Measurements from ENCODE around the gene RBM25.

RBM25 gene

DNA sequence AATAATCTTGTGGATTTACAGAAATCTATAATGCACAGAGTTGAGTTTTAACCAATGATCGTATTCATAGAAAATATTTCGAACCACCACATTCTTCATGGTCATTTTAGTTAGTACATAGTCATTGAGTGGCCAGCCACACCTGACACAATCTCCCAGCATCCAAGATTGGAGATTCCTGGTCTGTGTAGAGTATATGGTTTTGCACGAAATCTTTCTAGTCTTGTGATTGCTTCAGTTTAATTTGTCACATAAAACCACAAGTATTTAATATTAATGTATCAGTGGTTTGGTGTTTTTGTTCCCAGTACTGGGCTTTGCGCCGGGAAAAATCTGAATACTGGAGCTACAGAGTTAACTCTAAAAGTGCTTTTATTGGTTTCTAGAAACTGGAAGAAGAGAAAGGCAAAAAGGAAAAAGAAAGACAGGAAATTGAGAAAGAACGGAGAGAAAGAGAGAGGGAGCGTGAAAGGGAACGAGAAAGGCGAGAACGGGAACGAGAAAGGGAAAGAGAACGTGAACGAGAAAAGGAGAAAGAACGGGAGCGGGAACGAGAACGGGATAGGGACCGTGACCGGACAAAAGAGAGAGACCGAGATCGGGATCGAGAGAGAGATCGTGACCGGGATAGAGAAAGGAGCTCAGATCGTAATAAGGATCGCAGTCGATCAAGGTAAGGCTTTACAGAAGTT is 44.6 kb downstream of the RBM25 start:
- no peak for DNase-seq (ENCODE audit: low read depth in 3 of 3)

DNA sequence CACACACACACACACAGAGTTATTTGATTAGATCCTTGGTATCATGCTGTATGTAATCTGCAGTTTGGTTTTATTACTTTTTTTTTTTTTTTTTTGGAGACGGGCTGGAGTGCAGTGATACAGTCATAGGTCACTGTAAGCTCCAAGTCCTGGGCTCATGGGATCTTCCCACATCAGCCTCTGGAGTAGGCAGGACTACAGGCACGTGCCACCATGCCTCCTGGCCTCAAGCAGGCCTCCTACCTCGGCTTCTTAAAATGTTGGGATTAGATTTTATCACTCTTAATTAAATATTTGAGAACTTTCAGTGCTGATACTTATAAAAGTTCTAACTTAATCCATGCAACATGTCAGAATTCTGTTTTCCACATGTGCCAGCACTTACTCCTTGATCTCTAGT is 46.7 kb downstream of the RBM25 start:
- no peak for DNase-seq (ENCODE audit: low read depth in 3 of 3)

DNA sequence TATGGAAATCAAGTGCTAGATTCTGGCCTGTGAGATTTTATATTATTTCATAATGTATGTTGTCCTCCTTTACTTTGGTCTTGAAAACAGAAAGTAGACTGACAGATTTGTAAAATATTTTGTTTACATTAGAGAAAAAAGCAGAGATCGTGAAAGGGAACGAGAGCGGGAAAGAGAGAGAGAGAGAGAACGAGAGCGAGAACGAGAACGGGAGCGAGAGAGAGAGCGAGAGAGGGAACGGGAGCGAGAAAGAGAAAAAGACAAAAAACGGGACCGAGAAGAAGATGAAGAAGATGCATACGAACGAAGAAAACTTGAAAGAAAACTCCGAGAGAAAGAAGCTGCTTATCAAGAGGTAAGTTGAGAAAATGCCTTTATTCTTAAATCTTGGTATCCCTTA is 47.4 kb downstream of the RBM25 start:
- DNase-seq (ENCODE audit: low read depth in 3 of 3), result no peak

DNA sequence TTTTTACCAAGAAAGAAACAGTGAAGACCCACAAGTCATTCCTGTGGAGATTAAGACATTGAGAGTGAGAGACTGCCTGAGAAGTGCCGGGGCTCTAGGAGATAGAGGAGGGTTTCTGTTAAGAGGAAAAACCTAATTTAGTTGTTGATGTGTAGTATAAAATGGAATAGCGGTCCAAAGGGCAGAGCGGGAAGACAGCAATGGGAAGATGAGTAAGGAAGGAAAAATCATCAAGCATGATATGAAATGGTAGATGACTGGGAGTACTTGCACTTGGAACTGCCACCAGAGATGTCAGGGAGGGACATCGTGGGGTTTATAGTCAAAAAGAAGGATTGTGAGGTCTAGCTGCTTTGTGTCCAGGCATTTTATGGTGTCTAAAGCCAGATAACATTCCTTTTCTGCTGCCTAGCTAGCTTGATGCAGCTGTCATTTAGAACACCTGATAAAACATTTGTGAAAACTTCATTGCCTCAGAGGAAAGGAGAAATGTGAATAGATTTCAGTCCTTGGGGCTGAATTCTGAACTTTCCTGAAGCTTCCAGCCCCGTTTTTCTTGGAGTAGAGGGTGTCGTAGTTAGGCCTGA is 57.8 kb downstream of the RBM25 start:
- no peak for DNase-seq (ENCODE audit: low read depth in 3 of 3)

DNA sequence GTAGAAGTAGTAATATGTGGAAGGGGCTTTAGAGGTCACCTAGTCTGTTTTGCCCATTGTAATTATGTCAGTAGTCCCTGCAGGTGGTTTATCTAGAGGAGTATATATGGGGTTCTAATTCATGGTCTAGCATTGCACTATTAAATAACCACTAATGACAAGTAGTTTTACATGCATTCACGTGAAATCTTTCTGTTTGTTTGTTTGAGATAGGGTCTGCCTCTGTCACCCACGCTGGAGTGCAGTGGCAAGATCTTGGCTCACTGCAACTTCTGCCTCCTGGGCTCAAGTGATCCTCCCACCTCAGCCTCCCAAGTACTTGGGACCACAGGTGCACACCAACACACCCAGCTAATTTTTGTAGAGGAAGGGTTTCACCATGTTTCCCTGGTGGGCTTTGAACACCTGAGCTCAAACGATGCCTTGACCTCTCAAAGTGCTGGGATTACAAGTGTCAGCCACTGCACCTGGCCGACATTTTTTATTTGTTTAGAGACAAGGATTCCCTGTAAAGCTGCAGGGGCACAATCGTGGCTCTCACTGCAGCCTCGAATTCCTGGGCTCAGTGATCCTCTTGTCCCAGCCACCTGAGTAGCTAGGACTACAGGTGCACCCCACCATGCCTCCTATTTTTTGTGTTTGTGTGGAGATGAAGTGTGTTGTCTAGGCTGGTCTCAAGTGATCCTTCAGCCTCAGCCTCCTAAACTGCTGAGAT is 66.0 kb downstream of the RBM25 start:
- no peak for DNase-seq (ENCODE audit: low read depth in 3 of 3)

DNA sequence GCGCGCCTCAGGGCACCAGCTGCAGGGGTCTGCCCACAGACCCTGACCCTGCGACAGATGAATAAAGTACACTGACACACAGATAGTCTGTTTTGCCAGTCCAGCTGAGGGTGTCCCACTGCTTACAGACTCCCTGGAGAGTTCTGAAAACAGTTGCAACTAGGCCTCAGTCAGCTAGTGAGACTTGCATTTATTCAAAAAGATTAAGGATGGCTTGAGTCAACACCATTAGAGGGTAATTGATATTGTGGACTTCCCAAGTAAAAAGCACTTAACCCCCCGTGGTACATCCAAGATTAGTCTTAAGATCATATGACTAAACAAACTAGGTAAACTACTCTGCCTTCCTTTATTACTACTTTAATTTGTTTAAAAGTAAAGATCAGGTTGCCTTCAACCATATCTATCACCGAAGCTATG is 66.8 kb downstream of the RBM25 start:
- DNase-seq (ENCODE audit: low read depth in 3 of 3), result no peak

DNA sequence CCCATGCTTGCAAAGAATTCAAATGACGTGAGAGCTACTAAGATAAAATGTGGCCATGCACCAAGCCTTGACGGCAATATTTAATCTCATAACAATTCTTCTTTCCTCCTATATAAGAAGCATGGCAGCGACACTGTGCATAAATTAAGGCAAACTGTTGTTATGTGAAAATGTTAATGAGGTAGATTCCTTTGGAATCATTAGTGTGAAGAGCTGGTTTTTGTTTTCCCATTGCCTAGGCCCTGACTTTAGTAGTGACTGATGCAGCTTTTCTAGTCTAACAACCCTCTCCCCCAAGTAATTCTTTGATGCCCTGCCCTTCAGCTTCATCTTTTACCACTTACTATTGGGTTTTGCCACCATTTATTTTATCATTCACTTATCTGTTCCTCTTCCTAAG is 67.4 kb downstream of the RBM25 start:
- DNase-seq (ENCODE audit: low read depth in 3 of 3), result no peak

DNA sequence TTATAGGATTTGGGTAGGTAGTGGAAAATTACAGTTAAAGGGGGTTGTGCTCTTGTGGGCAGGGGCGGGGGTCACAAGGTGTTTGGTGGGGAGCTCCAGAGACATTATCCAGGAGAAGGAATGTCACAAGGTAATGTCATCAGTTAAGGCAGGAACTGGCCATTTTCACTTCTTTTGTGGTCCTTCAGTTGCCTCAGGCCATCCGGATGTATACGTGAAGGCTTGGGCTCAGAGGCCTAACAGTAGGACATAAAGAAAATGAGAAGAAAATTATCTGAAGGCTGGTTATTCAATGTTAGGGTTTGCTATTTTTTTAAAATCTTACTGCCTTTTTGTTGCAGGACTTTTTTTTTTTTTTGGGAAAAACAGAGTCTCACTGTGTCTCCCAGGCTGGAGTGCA is 75.5 kb downstream of the RBM25 start:
- no peak for DNase-seq (ENCODE audit: low read depth in 3 of 3)

DNA sequence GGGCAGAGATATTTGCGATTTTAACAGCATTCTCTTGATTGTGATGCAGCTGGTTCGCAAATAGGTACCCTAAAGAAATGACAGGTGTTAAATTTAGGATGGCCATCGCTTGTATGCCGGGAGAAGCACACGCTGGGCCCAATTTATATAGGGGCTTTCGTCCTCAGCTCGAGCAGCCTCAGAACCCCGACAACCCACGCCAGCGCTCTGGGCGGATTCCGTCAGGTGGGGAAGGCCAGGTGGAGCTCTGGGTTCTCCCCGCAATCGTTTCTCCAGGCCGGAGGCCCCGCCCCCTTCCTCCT is 77.7 kb downstream of the RBM25 start:
- no peak for DNase-seq (ENCODE audit: low read depth in 3 of 3)

DNA sequence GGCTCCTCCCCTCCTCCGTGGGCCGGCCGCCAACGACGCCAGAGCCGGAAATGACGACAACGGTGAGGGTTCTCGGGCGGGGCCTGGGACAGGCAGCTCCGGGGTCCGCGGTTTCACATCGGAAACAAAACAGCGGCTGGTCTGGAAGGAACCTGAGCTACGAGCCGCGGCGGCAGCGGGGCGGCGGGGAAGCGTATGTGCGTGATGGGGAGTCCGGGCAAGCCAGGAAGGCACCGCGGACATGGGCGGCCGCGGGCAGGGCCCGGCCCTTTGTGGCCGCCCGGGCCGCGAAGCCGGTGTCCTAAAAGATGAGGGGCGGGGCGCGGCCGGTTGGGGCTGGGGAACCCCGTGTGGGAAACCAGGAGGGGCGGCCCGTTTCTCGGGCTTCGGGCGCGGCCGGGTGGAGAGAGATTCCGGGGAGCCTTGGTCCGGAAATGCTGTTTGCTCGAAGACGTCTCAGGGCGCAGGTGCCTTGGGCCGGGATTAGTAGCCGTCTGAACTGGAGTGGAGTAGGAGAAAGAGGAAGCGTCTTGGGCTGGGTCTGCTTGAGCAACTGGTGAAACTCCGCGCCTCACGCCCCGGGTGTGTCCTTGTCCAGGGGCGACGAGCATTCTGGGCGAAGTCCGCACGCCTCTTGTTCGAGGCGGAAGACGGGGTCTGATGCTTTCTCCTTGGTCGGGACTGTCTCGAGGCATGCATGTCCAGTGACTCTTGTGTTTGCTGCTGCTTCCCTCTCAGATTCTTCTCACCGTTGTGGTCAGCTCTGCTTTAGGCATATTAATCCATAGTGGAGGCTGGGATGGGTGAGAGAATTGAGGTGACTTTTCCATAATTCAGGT is 78.3 kb downstream of the RBM25 start, which contains the start of gene PSEN1:
PSEN1 (plus strand) TSS at position 121 of the 839 bp plus-strand sequence. CDS start 11,513 bp downstream, outside the sequence.
- peak; percentile 98 to 99 (median 98) for DNase-seq (ENCODE audit: low read depth in 3 of 3)

DNA sequence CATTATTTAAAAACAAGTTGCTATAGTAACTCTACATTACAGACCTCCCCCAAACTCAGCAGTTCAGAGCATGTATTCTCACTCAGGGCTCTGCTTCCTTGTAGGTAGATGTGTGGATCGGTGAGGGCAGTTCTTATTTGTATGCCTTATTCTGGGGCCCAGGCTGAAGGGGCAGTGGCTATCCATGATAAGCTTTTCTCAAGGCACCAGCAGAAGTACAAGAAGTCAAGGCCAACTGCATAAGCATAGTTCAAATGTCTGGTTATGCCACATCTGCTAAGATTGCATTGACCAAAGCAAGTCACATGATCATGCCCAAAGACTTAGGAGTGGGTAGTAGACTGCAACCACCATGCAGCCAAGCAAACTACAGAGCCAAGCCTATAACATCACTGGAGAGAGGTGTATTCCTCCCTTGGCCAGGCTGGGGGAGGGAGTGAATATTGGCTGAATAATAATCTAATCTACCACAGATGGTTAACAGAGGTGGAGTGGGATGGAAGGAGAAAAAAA is 82.5 kb downstream of the RBM25 start:
- DNase-seq (ENCODE audit: low read depth in 3 of 3), result no peak

DNA sequence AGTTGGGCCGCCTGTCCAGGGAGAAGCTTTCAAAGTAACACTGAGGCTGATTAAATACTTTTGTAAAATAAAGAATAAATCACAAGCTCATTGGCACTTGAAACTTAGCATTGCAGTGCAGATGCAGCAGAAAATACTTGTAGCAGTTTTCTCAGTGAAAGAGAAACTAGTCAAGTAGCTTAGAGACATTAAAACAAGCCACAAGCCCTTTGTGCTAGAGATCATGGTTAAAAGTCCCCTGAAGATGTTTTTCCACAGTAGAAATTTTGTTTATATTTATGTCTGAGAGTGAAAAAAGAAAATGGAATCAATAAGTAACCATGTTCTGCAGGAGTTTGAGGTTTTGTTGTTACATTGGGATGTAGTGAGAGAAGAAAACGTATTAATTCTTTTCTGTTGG is 83.9 kb downstream of the RBM25 start:
- no peak for DNase-seq (ENCODE audit: low read depth in 3 of 3)

DNA sequence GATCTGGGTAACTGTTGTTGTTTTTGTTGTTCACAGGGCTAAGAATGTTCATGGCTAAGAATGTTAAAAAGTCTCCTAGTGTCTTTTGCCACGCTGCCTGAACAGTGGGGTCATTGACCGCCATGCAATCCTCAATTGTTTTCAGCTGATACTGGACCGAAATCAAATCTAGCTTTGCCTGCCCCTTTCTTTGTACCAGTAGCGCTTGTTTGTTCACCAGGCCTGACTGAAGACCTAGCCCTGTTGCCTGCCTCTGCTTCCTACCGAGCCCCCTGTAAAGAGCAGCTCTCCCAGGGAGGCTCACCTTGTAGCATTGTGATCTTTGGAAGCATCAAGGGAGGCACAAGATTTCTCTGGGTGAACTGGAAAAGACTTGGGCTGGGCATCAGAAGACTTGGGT is 84.7 kb downstream of the RBM25 start:
- DNase-seq (ENCODE audit: low read depth in 3 of 3), result no peak

DNA sequence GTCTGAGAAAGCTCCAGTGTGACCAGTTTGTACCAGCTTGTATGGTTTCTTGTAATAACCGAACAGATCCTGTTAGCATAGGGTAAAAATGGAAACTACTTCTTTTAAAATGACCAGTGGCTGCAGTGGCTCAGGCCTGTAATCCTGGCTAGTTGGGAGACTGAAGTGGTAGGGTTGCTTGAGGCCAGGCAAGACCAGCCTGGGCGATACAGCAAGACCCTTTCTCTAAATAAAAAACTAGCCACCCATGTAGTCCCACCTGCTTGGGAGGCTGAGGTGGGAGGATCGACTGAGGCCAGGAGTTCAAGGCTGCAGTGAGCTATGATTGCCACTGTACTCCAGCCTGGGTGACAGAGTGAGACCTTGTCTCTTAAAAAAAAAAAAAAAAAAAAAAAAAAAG is 85.3 kb downstream of the RBM25 start:
- DNase-seq (ENCODE audit: low read depth in 3 of 3), result no peak

DNA sequence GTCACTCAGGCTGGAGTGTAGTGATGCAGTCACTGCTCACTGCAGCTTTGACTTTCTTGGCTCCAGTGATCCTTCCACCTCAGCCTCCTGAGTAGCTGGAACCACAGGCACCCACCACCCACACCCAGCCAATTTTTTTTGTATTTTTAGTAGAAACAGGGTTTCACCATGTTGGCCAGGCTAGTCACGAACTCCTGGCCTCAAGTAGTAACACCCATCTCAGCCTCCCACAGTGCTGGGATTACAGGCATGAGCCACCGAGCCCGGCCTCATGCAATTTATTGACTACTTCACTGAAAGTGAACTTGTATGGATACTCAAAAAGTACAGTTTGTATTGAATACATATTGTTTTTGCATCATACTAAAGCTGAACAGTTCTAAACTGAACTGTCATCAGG is 87.0 kb downstream of the RBM25 start:
- DNase-seq (ENCODE audit: low read depth in 3 of 3), result no peak

DNA sequence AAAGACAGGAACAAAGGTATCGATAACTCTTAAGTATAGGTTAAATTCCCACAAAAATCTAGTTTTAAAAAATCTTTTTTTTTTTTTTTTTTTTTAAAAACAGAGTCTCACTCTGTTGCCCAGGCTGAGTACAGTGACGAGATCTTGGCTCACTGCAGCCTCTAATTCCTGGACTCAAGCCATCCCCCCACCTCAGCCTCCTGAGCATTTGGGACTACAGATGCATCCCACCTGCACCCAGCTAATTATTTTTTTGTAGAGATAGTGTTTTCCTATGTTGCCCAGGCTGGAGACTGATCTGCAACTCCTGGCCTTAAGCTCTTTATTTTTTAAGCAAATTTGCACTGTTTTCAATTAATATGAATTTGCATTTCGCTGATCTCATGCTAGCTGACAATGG is 87.8 kb downstream of the RBM25 start:
- DNase-seq (ENCODE audit: low read depth in 3 of 3), result no peak

DNA sequence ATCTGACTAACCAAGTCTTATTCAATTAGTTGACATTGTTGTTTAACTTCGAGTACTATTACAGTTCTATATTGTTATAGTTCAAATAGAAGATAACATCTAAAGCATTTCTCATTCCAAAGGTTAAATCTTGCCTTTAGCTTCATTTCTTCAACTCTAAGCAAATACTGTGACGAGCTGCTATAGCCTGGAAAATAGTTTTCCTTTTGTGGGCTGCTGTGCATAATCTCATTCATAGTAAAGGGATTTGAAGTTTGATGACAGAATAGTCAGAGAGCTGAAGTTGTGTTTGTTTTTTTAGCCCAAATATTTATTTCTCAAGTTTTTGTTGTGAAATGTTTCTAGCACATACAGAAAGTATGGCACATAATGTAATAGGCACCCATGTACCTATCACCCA is 91.4 kb downstream of the RBM25 start:
- no peak for DNase-seq (ENCODE audit: low read depth in 3 of 3)

DNA sequence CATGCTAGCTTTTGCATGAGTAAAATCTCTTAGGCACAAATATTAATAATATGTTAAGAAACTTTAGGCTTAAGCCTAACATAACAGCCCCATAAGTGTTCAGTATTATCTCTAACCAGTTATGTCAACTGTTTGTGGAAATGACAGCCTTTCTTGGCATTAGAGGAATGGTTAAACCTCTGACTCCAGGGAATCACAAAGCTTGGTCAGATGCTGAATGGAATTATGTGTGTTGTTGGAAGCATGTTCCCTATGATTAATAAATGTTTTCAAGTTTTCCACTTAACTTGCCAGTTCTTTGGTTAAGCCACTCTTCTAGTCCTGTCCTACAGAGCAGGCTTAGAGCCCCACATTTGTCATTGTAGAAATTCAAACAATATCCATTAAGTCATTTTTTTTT is 94.9 kb downstream of the RBM25 start:
- no peak for DNase-seq (ENCODE audit: low read depth in 3 of 3)

DNA sequence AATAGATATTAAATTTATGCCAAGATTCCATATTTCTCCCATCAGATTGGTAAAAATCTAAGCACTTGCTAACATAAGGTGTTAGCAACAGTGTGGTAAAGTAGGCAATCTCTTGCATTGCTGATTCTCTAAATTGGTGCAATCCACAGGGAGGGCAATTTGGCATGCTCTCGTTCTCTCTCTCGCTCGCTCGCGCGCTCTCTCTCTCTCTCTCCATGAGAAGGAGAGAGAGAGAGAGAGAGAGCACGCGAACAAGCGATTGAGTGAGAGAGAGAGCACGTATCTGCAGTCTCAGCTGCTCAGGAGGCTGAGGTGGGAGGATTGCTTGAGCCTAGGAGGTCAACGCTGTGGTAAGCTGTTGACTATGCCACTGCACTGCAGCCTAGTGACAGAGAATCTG is 103.9 kb downstream of the RBM25 start:
- no peak for DNase-seq (ENCODE audit: low read depth in 3 of 3)

DNA sequence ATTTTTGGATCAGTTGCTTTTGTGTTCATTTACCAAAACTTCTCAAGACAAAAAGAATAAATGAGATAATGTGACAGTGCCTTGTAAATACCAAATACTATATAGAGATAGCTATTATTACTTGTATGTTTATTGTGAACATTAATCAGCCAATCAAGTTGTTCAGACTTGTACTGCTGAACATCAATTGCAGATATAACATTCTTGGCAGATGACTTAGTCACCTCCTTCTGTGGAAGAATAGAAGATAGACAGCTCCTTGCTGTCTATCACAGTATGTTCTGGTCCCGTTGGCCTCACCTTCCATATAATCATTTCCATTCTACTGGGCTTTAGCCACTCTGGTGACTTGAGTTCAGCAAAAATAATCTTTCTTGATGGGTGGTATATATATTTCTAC is 108.1 kb downstream of the RBM25 start:
- no peak for DNase-seq (ENCODE audit: low read depth in 3 of 3)

DNA sequence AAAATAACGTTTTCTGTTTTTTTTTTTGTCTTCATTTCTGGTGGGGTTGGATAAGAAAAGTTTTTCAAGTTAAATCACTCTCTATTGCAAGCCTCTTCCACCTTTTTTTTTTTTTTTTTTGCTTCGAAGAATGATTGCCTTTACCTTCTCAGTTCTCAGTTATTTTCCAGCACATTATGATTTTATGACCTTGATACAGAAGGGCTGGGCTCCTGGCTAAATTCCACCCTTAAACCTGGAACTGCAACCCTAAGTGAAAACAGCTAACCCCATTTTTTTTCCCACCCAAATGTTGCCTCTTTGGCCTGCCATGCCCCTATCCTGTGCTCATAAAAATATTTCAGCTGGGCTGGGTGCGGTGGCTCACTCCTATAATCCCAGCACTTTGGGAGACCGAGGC is 109.4 kb downstream of the RBM25 start:
- DNase-seq (ENCODE audit: low read depth in 3 of 3), result no peak

DNA sequence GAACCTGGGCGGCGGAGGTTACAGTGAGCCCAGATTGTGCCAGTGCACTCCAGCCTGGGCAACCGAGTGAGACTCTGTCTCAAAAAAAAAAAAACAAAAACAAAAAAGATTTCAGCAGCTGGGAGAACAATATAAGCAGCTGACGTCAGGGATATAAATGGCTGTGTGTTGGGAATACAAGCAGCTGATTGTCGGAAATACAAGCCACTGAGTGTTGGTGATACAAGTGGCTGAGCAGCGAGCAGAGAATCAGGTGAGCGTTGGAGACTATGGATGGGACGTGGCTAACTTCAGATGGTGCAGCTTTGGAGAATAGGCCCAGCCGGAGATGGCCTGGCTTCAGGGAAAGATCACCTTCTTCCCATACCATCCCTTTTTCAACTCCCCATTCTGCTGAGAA is 109.9 kb downstream of the RBM25 start:
- DNase-seq (ENCODE audit: low read depth in 3 of 3), result no peak

Data from stimulated activated CD4-positive, alpha-beta T cell treated with anti-CD3 and anti-CD28 coated beads, TNF-alpha, amount 100 ng/mL, for 4 hours (primary cell).